Tongue (tissue), 2 donors: Measurements from ENCODE around the gene BCAS2. TPM values are rescaled to one million over a fixed set of nuclear protein-coding genes. Genes with fewer than 3 reads are reported as not detected.
"Not testable (repeated sequence)": the region's sequence is repeated elsewhere in the genome, so short reads cannot be mapped to it uniquely, and the experiment has no call there.

Experiments used
- DNase-seq: peaks from one replicate; pipeline ENCODE4 v3.0.0-alpha.2; 2015
- total RNA-seq: library from RNA; depleted of rRNA; stranded (reverse); fragments of >200 nt; gene quantifications from one replicate; pipeline ENCODE4 v1.2.3, GENCODE V29; 2014

BCAS2 gene
- total RNA-seq = 28.6 TPM

- peak; percentile 100 for DNase-seq
Measured at GRCh38 chr1:114581335-114582287, at the start of gene BCAS2. BCAS2 (minus strand) TSS chr1:114581615; CDS start chr1:114581591, 24 bp downstream.

GRCh38 chr1:114627107-114627506 is 45.7 kb upstream of the BCAS2 start:
- no peak for DNase-seq

GRCh38 chr1:114623364-114623763 is 41.9 kb upstream of the BCAS2 start:
- no peak for DNase-seq

- DNase-seq = no peak
Measured at GRCh38 chr1:114620419-114620818, 39.0 kb upstream of the BCAS2 start.

- DNase-seq = no peak
Measured at GRCh38 chr1:114618606-114619005, 37.2 kb upstream of the BCAS2 start.

GRCh38 chr1:114610546-114611245 is 29.3 kb upstream of the BCAS2 start:
- DNase-seq = peak; percentile 11

- DNase-seq = no peak
Measured at GRCh38 chr1:114609826-114610225, 28.4 kb upstream of the BCAS2 start.

GRCh38 chr1:114609026-114609425 is 27.6 kb upstream of the BCAS2 start:
- no peak for DNase-seq

GRCh38 chr1:114607223-114607622 is 25.8 kb upstream of the BCAS2 start:
- DNase-seq = no peak

GRCh38 chr1:114597949-114598348 is 16.5 kb upstream of the BCAS2 start:
- DNase-seq = no peak

- DNase-seq = no peak
Measured at GRCh38 chr1:114595602-114596001, 14.2 kb upstream of the BCAS2 start.

- DNase-seq = no peak
Measured at GRCh38 chr1:114594046-114594445, 12.6 kb upstream of the BCAS2 start.

GRCh38 chr1:114589122-114589521 is 7.7 kb upstream of the BCAS2 start:
- no peak for DNase-seq

GRCh38 chr1:114588196-114588689 is 6.8 kb upstream of the BCAS2 start:
- no peak for DNase-seq

- no peak for DNase-seq
Measured at GRCh38 chr1:114587203-114587991, 6.0 kb upstream of the BCAS2 start.

GRCh38 chr1:114586513-114587047 is 5.2 kb upstream of the BCAS2 start:
- DNase-seq = no peak

GRCh38 chr1:114585231-114585630 is 3.8 kb upstream of the BCAS2 start:
- DNase-seq = peak; percentile 6

- DNase-seq = no peak
Measured at GRCh38 chr1:114574365-114574764, 7.0 kb downstream of the BCAS2 start.

GRCh38 chr1:114564141-114564540 is 17.3 kb downstream of the BCAS2 start:
- no peak for DNase-seq

- DNase-seq = not testable (repeated sequence)
Measured at GRCh38 chr1:114562978-114563510, 18.4 kb downstream of the BCAS2 start.

GRCh38 chr1:114561333-114561732 is 20.1 kb downstream of the BCAS2 start:
- DNase-seq = no peak

GRCh38 chr1:114559356-114559755 is 22.1 kb downstream of the BCAS2 start:
- DNase-seq = no peak
